Smooth muscle cell (in vitro differentiated cells): ENCODE results near the gene VAPB. TPM values are rescaled to one million over a fixed set of nuclear protein-coding genes. Genes with fewer than 3 reads are reported as not detected.

Experiments
- DNase-seq: peaks from one replicate; lab custom pipeline; 2025; ENCODE audit not compliant: unreplicated experiment; lab: John Stamatoyannopoulos, UW
- H2AFZ ChIP-seq: fragments of 200-600 bp; sonication (generic); 2 replicates; pipeline ENCODE4 v1.6.0; 2016; ENCODE audit warnings: antibody characterized with exemption, low read depth, mild to moderate bottlenecking
- H3F3A ChIP-seq: fragments of 200-600 bp; sonication (generic); 2 replicates; pipeline ENCODE4 v1.6.0; 2017; ENCODE audit warnings: antibody characterized with exemption, low read depth
- H3K27ac ChIP-seq: fragments of 200-600 bp; sonication (generic); 2 replicates; pipeline ENCODE4 v1.5.1; 2016; ENCODE audit warnings: low read depth, mild to moderate bottlenecking
- H3K27me3 ChIP-seq: fragments of 200-600 bp; sonication (generic); 2 replicates; pipeline ENCODE4 v1.6.1; 2016; ENCODE audit warnings: low read depth, mild to moderate bottlenecking
- H3K36me3 ChIP-seq: fragments of 200-600 bp; sonication (generic); 2 replicates; pipeline ENCODE4 v1.5.1; 2016; ENCODE audit warnings: low read depth
- H3K4me1 ChIP-seq: fragments of 200-600 bp; sonication (generic); 2 replicates; pipeline ENCODE4 v1.5.1; 2016; ENCODE audit warnings: low read depth
- H3K4me2 ChIP-seq: fragments of 200-600 bp; sonication (generic); 2 replicates; pipeline ENCODE4 v1.6.0; 2016; ENCODE audit warnings: mild to moderate bottlenecking
- H3K4me3 ChIP-seq: fragments of 200-600 bp; sonication (generic); 2 replicates; pipeline ENCODE4 v1.5.1; 2016; ENCODE audit warnings: mild to moderate bottlenecking
- H3K79me2 ChIP-seq: fragments of 200-600 bp; sonication (generic); 2 replicates; pipeline ENCODE4 v1.6.0; 2016; ENCODE audit warnings: low read depth, mild to moderate bottlenecking
- H3K9ac ChIP-seq: fragments of 200-600 bp; sonication (generic); 2 replicates; pipeline ENCODE4 v1.6.0; 2016; ENCODE audit warnings: low read depth
- H3K9me3 ChIP-seq: fragments of 200-600 bp; sonication (generic); replicated peaks from 2 replicates; pipeline ENCODE4 v1.5.1; 2016; ENCODE audit warnings: low read depth
- H4K20me1 ChIP-seq: fragments of 200-600 bp; sonication (generic); 2 replicates; pipeline ENCODE4 v1.6.0; 2016; ENCODE audit warnings: low read depth
- WGBS: methylation state at CpG from one replicate; pipeline ENCODE4 v1.1.7; 2016; ENCODE audit warnings: low lambda C conversion rate; 5-methylcytosine and 5-hydroxymethylcytosine counted together
- polyA plus RNA-seq: library from polyadenylated mRNA; unstranded; fragments of >200 nt; fragmentation: Nextera tagmentation; extraction: Ambion mirVana; gene quantifications from 2 replicates; pipeline ENCODE4 v1.2.1, GENCODE V29; 2016
- total RNA-seq: library from RNA; depleted of rRNA; stranded (reverse); fragments of >200 nt; gene quantifications from 2 replicates; pipeline ENCODE4 v1.2.3, GENCODE V29; 2014
- TF ChIP-seq, protein P1 (sequence below): fragments of 200-600 bp; sonication (generic); IDR thresholded peaks from 2 replicates; pipeline ENCODE4 v1.5.1; 2017; ENCODE audit warnings: borderline replicate concordance, mild to moderate bottlenecking, antibody characterized with exemption; ENCODE audit not compliant: insufficient read depth, poor library complexity, severe bottlenecking

The VAPB gene
- total and polyA plus RNA-seq, 2 experiments from 2014 or later = 14.9 to 28.2 TPM

- Histone ChIP-seq H3K9ac (no peak overlapping the region), H3K27ac (no peak overlapping the region), H3F3A (no peaks in the 10 kb centered on the region), H2AFZ (no peak overlapping the region), H3K79me2 (peaks cover 100% of the 10 kb centered on the region), H4K20me1 (peaks cover 99% of the 10 kb centered on the region), H3K27me3 (no peaks in the 10 kb centered on the region), H3K36me3 (no peaks in the 10 kb centered on the region), H3K4me3 (no peak overlapping the region), H3K9me3 (no peaks in the 10 kb centered on the region), H3K4me1 (no peaks in the 10 kb centered on the region), H3K4me2 (no peak overlapping the region)
- DNase-seq = no peak
- WGBS = 89% methylated on average over 6 of the region's 6 CpGs
- TF ChIP-seq, protein P1, sequence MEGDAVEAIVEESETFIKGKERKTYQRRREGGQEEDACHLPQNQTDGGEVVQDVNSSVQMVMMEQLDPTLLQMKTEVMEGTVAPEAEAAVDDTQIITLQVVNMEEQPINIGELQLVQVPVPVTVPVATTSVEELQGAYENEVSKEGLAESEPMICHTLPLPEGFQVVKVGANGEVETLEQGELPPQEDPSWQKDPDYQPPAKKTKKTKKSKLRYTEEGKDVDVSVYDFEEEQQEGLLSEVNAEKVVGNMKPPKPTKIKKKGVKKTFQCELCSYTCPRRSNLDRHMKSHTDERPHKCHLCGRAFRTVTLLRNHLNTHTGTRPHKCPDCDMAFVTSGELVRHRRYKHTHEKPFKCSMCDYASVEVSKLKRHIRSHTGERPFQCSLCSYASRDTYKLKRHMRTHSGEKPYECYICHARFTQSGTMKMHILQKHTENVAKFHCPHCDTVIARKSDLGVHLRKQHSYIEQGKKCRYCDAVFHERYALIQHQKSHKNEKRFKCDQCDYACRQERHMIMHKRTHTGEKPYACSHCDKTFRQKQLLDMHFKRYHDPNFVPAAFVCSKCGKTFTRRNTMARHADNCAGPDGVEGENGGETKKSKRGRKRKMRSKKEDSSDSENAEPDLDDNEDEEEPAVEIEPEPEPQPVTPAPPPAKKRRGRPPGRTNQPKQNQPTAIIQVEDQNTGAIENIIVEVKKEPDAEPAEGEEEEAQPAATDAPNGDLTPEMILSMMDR = no peak
Measured at GRCh38 chr20:58397429-58397828, 8.4 kb downstream of the VAPB start.

GRCh38 chr20:58398254-58398653 is 9.2 kb downstream of the VAPB start:
- no peaks in the 10 kb centered on the region for H3K9me3 ChIP-seq
- H3K9ac ChIP-seq = no peak overlapping the region
- TF ChIP-seq, protein P1 = no peak
- H3K27me3 ChIP-seq = no peaks in the 10 kb centered on the region
- H2AFZ ChIP-seq = no peak overlapping the region
- no peak overlapping the region for H3K27ac ChIP-seq
- no peaks in the 10 kb centered on the region for H3K36me3 ChIP-seq
- H3K4me3 ChIP-seq = no peak overlapping the region
- peaks cover 100% of the 10 kb centered on the region for H4K20me1 ChIP-seq
- no peaks in the 10 kb centered on the region for H3K4me1 ChIP-seq
- H3K79me2 ChIP-seq = peaks cover 100% of the 10 kb centered on the region
- H3K4me2 ChIP-seq = no peak overlapping the region
- WGBS = 75% methylated on average over 5 of the region's 5 CpGs
- no peaks in the 10 kb centered on the region for H3F3A ChIP-seq
- no peak for DNase-seq

DNA sequence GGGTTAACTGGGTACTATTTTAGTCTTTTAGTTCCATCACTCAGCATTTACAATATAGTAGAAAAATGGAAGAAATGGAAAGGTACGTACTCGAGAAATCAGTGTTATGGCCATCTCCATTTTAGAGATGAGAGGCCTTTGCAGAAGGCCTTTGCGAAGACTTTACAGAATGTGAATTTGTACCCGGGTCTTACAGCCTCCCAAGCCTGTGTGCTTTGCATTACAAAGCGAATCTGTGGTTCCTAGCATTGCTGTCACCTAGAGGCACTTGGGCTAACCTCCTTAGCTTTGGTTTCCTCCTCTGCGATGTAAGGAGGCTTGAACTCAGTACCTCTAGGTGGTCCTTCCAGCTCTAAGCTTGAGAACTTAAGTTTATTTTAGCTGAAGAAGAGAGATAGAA is 10.9 kb downstream of the VAPB start:
- H3K79me2 ChIP-seq = peaks cover 100% of the 10 kb centered on the region
- H3K27me3 ChIP-seq = no peaks in the 10 kb centered on the region
- TF ChIP-seq, protein P1 = no peak
- H3K4me3 ChIP-seq = no peak overlapping the region
- H3K36me3 ChIP-seq = no peaks in the 10 kb centered on the region
- no peak overlapping the region for H3K4me2 ChIP-seq
- no peak overlapping the region for H3K27ac ChIP-seq
- DNase-seq = no peak
- WGBS = 87% methylated on average over 6 of the region's 6 CpGs
- no peak overlapping the region for H2AFZ ChIP-seq
- H3F3A ChIP-seq = no peaks in the 10 kb centered on the region
- no peak overlapping the region for H3K9ac ChIP-seq
- H3K4me1 ChIP-seq = no peaks in the 10 kb centered on the region
- H3K9me3 ChIP-seq = no peaks in the 10 kb centered on the region
- peaks cover 100% of the 10 kb centered on the region for H4K20me1 ChIP-seq

DNA sequence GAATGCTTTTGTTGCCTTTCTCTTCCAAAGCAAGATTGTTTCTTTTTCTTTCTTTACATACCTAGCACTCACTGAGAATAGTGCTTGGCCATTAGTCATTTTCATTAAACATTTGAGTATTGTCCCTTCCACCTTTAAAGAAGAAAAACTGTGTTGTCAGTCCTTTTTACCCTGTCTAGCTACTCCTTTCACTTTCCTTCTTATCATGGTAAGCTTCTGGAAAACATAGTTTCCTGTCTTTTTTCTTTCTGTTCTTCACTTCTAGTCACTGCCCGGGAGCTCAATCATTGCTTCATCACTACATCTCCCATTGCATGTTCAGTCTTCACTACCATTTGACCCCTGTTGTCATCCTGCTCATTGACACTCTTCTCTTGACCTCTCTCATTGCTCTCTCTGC is 12.1 kb downstream of the VAPB start:
- H3K9ac ChIP-seq = no peak overlapping the region
- WGBS = 86% methylated on average over 1 of the region's 1 CpG
- no peak overlapping the region for H3K27ac ChIP-seq
- H3K36me3 ChIP-seq = no peaks in the 10 kb centered on the region
- DNase-seq = no peak
- H3F3A ChIP-seq = peaks cover 5% of the 10 kb centered on the region
- peaks cover 96% of the 10 kb centered on the region for H3K79me2 ChIP-seq
- H3K4me1 ChIP-seq = no peaks in the 10 kb centered on the region
- H3K9me3 ChIP-seq = no peaks in the 10 kb centered on the region
- H3K4me3 ChIP-seq = no peak overlapping the region
- no peaks in the 10 kb centered on the region for H3K27me3 ChIP-seq
- H4K20me1 ChIP-seq = peaks cover 100% of the 10 kb centered on the region
- no peak overlapping the region for H2AFZ ChIP-seq
- no peak overlapping the region for H3K4me2 ChIP-seq
- TF ChIP-seq, protein P1 = no peak
